ENCODE results near the gene SPATS1. TPM values are rescaled to one million over a fixed set of nuclear protein-coding genes. Genes with fewer than 3 reads are reported as not detected.

The SPATS1 gene
- total RNA-seq, 4 donors from 2014 or later = not detected

DNA sequence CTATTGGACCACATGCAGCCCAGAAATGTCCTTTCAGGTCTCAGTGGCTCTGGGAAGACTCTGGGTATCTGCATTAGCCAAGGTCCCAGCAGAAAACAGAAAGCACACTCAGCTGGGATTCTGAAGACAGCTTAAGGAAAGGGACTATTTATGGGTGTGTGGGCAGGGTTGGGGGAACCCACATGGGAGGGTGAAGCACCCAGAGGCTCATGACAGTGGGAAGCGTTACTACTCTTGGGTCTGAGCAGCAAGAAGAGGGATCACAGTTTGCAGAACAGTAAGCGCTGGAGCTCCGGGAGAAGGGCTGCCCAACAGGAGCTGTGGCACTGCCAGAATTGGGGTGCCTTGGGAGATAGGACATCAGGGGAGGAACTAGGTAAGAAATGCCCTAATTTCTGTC lies 32.6 kb downstream of the SPATS1 start:
- H3K27me3 ChIP-seq = peaks cover 0 to 14% (median 0%) of the 10 kb centered on the region in 4 donors
- H3K36me3 ChIP-seq = no peaks in the 10 kb centered on the region
- no peak for TF ChIP-seq POLR2A (IDR thresholded peaks at IDR 0.05)
- TF ChIP-seq, protein P1, sequence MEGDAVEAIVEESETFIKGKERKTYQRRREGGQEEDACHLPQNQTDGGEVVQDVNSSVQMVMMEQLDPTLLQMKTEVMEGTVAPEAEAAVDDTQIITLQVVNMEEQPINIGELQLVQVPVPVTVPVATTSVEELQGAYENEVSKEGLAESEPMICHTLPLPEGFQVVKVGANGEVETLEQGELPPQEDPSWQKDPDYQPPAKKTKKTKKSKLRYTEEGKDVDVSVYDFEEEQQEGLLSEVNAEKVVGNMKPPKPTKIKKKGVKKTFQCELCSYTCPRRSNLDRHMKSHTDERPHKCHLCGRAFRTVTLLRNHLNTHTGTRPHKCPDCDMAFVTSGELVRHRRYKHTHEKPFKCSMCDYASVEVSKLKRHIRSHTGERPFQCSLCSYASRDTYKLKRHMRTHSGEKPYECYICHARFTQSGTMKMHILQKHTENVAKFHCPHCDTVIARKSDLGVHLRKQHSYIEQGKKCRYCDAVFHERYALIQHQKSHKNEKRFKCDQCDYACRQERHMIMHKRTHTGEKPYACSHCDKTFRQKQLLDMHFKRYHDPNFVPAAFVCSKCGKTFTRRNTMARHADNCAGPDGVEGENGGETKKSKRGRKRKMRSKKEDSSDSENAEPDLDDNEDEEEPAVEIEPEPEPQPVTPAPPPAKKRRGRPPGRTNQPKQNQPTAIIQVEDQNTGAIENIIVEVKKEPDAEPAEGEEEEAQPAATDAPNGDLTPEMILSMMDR (IDR thresholded peaks at IDR 0.05) = no peak
- 74 to 87% methylated on average over 3 of the region's 3 CpGs for WGBS, 2 donors
- DNase-seq = no peak
- H3K9me3 ChIP-seq = no peaks in the 10 kb centered on the region
- intact Hi-C loops (cut with DNase I) = no loop called here
- no peak overlapping the region for H3K4me3 ChIP-seq
- no peak overlapping the region for H3K27ac ChIP-seq
- H3K4me1 ChIP-seq = no peaks in the 10 kb centered on the region

DNA sequence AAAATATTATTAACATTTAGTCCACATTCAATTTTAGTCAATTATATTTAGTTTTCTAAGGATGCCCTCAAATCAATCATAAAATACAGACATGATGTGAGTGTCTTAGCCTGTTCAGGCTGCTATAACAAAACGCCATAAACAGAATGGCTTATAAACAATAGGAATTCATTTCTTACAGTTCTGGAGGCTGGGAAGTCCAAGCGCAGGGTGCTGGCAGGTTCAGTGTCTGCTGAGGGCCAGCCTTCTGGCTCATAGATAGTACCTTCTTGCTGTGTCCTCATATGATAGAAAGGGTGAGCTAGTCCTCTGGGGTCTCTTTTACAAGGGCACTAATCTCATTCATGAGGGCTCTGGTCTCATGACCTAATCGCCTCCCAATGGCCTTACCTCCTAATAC lies 35.0 kb downstream of the SPATS1 start:
- Histone ChIP-seq H3K36me3 (no peaks in the 10 kb centered on the region), H3K4me1 (no peaks in the 10 kb centered on the region), H3K9me3 (no peaks in the 10 kb centered on the region), H3K4me3 (no peak overlapping the region), H3K27me3 (peaks cover 0 to 10% (median 0%) of the 10 kb centered on the region in 4 donors), H3K27ac (no peak overlapping the region)
- no peak for DNase-seq
- WGBS, 2 donors = 81 to 92% methylated on average over 3 of the region's 3 CpGs
- intact Hi-C loops (cut with DNase I) = no loop called here
- TF ChIP-seq POLR2A (IDR thresholded peaks at IDR 0.05) = no peak
- TF ChIP-seq, protein P1 (IDR thresholded peaks at IDR 0.05) = no peak

DNA sequence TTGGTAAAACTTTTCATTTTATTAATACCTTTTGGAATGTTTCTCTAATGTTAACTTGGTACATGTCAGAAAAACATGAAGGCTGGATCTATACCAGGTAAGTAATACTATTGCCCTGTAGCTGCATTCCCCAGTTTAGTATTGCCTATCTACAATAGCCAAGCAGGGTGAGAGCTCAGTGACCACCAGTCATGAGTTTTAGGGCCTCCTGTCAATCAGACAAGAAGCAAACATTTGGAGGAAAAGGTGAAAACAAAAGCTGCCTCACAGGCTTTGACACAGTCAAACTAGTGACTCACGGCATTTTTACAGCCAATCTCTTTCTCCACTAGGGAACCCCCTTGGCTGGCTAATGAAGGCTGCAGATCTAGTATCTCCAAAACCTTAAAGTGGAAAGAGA lies 35.5 kb downstream of the SPATS1 start:
- WGBS, 2 donors = 40 to 73% methylated on average over 1 of the region's 1 CpG

DNA sequence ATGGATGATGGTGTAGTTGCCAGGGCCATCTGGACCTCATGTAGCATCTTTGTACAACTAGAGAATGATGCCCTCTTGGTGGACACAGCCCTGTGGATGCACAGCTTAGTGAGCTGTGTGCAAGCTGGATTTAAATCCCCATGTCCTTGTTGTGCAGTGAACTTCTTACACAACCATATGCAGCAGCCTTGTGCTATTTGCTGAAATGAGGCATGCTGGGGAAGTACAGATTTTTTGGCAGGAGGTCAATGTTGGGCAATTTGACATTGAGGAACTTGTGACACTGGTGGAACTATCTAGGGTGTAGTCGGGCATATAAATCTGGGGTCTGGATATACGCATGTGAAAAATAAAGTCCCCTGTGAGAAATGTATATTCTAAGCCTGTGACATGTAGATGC lies 39.3 kb downstream of the SPATS1 start:
- Histone ChIP-seq H3K9me3 (no peaks in the 10 kb centered on the region), H3K4me3 (no peak overlapping the region), H3K27me3 (no peaks in the 10 kb centered on the region), H3K4me1 (peaks cover 2 to 5% (median 4%) of the 10 kb centered on the region in 3 donors), H3K27ac (no peak overlapping the region), H3K36me3 (no peaks in the 10 kb centered on the region)
- 77 to 78% methylated on average over 2 of the region's 2 CpGs for WGBS, 2 donors
- intact Hi-C loops (cut with DNase I) = no loop called here
- no peak for DNase-seq
- TF ChIP-seq POLR2A (IDR thresholded peaks at IDR 0.05) = no peak
- TF ChIP-seq, protein P1 (IDR thresholded peaks at IDR 0.05) = no peak

More for the DNA sequence above, 35.5 kb downstream of the SPATS1 start:
- H3K4me3 ChIP-seq = no peak overlapping the region
- intact Hi-C loops (cut with DNase I) = no loop called here
- no peaks in the 10 kb centered on the region for H3K36me3 ChIP-seq
- no peak overlapping the region for H3K27ac ChIP-seq
- no peaks in the 10 kb centered on the region for H3K9me3 ChIP-seq
- H3K4me1 ChIP-seq = no peaks in the 10 kb centered on the region
- no peak for DNase-seq
- peaks cover 0 to 10% (median 0%) of the 10 kb centered on the region in 4 donors for H3K27me3 ChIP-seq
- no peak for TF ChIP-seq POLR2A (IDR thresholded peaks at IDR 0.05)
- TF ChIP-seq, protein P1 (IDR thresholded peaks at IDR 0.05) = no peak

DNA sequence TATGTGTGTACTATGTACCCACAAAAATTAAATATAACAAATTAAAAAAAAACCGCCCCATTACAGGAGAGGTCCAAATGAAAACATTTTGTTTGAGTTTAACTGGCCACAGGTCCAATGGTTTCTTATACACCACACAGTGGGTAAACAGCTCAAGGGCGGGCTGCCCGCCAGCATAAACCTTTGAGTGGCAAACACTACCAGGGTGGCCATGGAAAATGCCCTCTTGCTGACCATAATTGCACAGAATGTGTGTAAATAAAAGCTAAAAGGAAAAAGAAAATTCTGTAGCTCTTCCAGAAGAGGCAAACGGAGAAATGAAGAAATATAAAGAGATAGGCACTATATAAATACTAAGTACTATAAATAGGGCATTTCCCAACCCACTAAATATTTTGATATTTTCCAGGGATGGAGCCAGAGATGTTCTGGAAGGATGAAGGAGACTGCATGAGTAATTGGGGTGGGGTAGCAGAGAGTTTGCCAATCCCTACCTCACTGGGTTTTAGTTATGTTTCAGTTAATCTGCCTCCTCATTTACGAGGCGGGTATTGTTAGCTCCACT lies 44.0 kb downstream of the SPATS1 start:
- no peak for DNase-seq
- Histone ChIP-seq H3K4me3 (peak overlapping the region; percentile 60 to 99 (median 93)), H3K9me3 (no peaks in the 10 kb centered on the region), H3K27ac (peak overlapping the region; percentile 83 to 99 (median 96)), H3K36me3 (peaks cover 0 to 10% (median 3%) of the 10 kb centered on the region in 3 donors), H3K27me3 (no peaks in the 10 kb centered on the region), H3K4me1 (peaks cover 14 to 39% (median 14%) of the 10 kb centered on the region in 3 donors)
- TF ChIP-seq POLR2A (IDR thresholded peaks at IDR 0.05) = no peak
- TF ChIP-seq, protein P1 (IDR thresholded peaks at IDR 0.05) = no peak
- intact Hi-C loops (cut with DNase I) = no loop called here
- 47 to 56% methylated on average over 6 of the region's 6 CpGs for WGBS, 2 donors

Data from esophagus squamous epithelium (tissue), 5 donors.